DMS53 (cell line): Measurements from ENCODE around the gene CASZ1.

Source experiments
- DNase-seq: peaks from one replicate; lab custom pipeline; 2025; lab: John Stamatoyannopoulos, UW

Gene CASZ1

GRCh38 chr1:10624256-10625050 is 172.0 kb downstream of the CASZ1 start:
- no peak for DNase-seq

- no peak for DNase-seq
These were observed 172.7 kb downstream of the CASZ1 start for GRCh38 chr1:10623686-10624145.

- DNase-seq = no peak
These were observed 173.3 kb downstream of the CASZ1 start for GRCh38 chr1:10622910-10623685.

- DNase-seq = no peak
These were observed 174.5 kb downstream of the CASZ1 start for GRCh38 chr1:10621906-10622305.

GRCh38 chr1:10620776-10621175 is 175.7 kb downstream of the CASZ1 start:
- no peak for DNase-seq

GRCh38 chr1:10617931-10618885 is 178.2 kb downstream of the CASZ1 start:
- no peak for DNase-seq

- DNase-seq = no peak
These were observed 179.1 kb downstream of the CASZ1 start for GRCh38 chr1:10617318-10617717.

GRCh38 chr1:10616696-10617095 is 179.8 kb downstream of the CASZ1 start:
- no peak for DNase-seq

GRCh38 chr1:10615932-10616671 is 180.3 kb downstream of the CASZ1 start:
- no peak for DNase-seq

GRCh38 chr1:10615332-10615731 is 181.1 kb downstream of the CASZ1 start:
- no peak for DNase-seq

GRCh38 chr1:10614377-10615225 is 181.8 kb downstream of the CASZ1 start:
- no peak for DNase-seq

- DNase-seq = no peak
These were observed 182.6 kb downstream of the CASZ1 start for GRCh38 chr1:10613861-10614260.

GRCh38 chr1:10613340-10613739 is 183.1 kb downstream of the CASZ1 start:
- no peak for DNase-seq

GRCh38 chr1:10612436-10613160 is 183.8 kb downstream of the CASZ1 start:
- no peak for DNase-seq

GRCh38 chr1:10610901-10611600 is 185.4 kb downstream of the CASZ1 start:
- no peak for DNase-seq

- DNase-seq = no peak
These were observed 187.8 kb downstream of the CASZ1 start for GRCh38 chr1:10608690-10609089.

- no peak for DNase-seq
These were observed 189.2 kb downstream of the CASZ1 start for GRCh38 chr1:10607228-10607627.

GRCh38 chr1:10606064-10606463 is 190.4 kb downstream of the CASZ1 start:
- DNase-seq = no peak

- no peak for DNase-seq
These were observed 191.5 kb downstream of the CASZ1 start for GRCh38 chr1:10604966-10605365.
